GM12801 (cell line): ENCODE results near the gene DLGAP5.

Experiments used
- CTCF ChIP-seq: IDR thresholded peaks from one replicate; pipeline ENCODE4 v1.5.1; 2011; ENCODE audit warnings: control low read depth; ENCODE audit not compliant: insufficient read length; ENCODE audit errors: extremely low read depth

DLGAP5 gene

DNA sequence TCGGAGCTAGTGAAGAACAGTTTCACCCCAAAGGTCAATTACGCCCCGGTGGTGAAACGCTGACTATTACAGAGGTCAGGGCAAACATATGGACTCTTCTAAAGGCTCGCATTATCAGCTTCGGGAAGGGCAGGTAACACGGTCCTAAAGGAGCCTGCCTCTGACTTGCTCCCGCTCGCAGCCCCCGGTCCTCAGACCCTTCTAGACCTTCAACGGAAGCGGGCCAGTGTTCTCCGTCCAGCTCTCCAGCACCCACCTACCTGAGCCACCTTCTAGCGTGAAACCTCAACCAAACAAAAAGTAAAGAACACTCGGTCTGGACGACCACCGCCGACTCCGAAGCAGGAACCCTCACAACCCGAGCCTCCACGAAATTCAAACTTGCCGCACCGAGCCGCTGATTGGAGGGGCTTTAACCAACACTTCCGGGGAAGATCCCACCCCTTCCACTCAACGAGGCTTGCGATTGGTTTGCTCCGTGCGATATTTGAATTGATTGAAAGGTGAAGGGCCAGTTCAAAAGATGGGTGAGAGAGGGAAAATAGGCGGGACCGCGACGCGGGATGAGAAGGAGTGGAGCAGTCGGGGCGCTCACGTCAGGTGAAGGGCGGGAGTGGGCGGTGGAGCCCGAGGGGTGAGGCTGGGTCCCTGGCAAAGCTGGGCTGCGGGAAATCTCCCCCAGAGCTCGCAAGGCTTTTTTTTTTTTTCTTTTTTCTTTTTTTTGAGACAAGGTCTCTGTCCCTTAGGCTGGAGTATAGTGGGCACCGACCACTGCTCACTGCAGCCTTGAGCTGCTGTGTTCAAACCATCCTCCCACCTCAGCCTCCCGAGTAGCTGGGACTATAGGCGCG lies at the start of gene DLGAP5:
Gene DLGAP5, minus strand, starts transcription at position 383 of the 851 bp plus-strand sequence. CDS start 2,406 bp downstream, outside the sequence.
- TF ChIP-seq CTCF, result no peak

DNA sequence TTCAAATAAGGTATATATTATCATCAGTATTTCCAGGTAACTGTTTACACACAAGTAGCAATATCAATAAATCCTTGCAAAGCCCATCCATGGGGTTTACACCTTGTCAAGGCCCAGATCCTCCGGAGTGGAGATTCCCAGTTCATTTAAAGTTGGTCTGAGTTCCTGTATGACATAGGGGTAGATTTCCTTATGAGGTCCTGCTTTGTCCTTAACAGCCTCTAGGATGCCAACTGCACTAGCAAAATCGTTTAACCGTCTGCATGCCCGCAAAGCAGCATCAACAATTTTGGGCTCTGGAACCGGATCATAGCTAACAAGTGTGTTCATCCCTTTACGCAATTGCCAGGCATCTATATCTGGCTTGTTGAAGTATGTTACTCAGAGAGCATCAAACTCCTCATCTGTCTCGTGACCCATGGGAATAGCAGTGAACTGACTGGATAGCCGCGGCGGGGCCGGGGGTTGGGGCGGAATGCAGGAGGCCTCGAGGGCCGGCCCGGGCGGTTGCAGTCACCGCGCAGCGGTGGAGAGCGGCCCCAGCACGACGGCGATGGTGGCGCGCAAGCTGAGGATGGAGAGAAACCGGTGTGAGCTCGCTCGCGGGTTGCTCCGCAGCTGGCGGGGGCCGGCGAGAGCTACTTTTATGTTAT lies 49.3 kb upstream of the DLGAP5 start:
- no peak for TF ChIP-seq CTCF

- no peak for TF ChIP-seq CTCF
Measured at GRCh38 chr14:55239320-55239719, 47.9 kb upstream of the DLGAP5 start.

DNA sequence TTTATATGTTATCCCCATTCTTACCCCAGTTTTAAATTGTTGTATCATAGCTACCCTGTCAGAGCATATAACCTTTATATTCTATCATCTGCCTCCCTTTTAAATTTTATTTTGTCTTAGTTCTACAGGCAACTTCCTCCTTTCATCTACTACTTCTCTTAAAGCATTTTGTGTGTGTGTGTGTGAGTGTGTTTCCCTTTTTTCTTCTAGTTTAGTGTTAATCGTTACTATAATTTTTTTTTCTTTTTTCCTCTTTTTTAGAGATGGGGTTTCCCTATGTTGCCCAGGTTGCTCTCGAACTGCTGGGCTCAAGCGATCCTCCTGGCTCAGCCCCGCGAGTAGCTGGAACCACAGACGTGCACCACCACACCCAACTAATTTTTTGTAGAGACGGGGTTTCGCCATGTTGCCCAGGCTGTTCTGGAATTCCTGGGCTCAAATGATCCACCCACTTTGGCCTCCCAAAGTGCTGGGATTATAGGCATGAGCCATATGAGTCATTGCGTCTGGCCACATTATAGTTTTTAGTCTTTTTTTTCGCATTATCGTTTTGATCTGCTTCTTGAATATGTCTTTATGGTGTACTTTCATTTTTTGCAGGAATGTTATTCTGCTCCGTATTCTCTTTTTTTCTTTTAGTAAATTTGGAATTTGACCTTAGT lies 46.8 kb upstream of the DLGAP5 start:
- TF ChIP-seq CTCF, result no peak

DNA sequence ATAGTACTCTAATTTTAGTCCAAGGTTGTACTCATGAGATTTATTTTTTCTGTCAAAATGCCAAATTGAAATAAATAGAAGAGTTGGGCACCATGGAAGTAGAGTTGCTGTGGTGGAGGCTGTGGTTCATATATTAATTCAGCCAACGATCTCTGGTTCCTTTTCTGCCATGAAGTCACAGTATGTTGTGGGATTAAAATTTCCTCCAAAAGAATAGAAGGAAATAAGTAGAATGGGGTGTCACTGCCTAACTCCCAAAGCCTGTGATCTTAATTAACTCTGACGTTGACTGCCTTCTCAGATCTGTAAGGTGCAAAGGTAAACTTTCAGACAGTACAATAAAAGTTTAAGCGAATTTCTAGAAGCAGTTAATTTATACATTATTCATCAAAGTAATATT lies 42.2 kb upstream of the DLGAP5 start:
- TF ChIP-seq CTCF, result no peak

DNA sequence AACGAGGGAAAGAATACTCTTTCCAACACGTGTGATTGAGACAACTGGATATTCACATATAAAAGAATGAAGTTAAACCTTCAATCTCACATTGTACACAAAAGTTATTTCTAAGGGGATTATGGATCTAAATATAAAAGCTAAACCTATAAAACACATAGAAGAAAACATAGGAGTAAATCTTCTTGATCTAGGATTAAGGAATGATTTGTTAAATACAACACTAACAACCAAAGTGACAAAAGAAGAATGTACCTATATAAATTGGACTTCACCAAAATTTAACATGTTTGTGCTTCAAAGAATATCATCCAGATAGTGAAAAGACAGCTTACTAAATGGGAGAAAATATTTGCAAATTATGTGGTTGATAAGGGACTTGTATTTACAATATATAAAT lies 36.9 kb upstream of the DLGAP5 start:
- TF ChIP-seq CTCF, result no peak

- TF ChIP-seq CTCF, result no peak
Measured at GRCh38 chr14:55223364-55223763, 32.0 kb upstream of the DLGAP5 start.
